GM19463 (cell line): ENCODE results near the gene BSND.
"Not testable (repeated sequence)": the region's sequence is repeated elsewhere in the genome, so short reads cannot be mapped to it uniquely, and the experiment has no call there.

Source experiments
- ATAC-seq: cut with Tn5 transposase; IDR thresholded peaks from one replicate; pipeline ENCODE4 v1.9.1; 2021; ENCODE audit warnings: mild to moderate bottlenecking, moderate library complexity; ENCODE audit not compliant: unreplicated experiment

Gene BSND

GRCh38 chr1:55015123-55015522, 16.4 kb downstream of the BSND start:
- ATAC-seq: no peak

DNA sequence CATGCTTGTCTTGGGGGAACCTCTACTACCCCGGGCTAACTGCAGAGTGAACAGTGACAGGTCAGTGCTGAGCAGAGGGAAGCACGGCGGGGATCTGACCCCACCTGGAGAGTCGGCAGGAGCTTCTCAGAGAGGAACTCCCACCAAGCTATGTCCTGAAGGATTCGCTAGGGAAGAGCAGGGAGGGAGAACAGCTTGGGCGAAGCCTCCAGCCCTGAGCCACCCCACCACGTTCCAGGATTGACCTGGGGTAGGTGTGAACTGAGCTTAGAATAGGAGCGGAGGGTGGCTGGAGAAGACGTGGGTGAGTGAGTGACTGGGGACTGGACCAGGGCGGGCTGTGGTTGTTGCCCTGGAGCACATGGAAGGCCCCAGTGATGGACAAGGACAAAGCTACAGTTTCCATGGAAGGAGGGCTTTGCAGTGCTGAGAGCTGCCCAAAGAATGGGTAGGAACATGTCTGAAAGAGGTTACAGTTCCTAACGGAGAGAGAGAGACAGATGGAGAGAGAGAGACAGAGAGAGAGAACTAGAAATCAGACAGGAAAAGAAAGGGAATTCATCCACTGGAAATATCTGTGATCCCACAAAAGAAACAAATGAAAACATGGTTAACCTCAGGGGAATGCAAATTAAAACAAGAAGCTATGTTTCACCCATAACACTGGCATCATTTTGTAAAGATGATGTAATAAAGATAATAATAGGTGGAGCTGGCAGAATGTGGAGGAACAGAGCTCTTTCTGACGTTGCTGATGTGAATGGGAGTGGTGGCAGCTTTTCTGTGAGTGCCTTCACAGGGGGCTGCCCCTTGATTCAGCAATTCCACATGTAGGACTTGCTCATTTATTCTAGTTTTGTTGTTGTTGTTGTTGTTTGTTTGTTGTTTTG, 17.2 kb downstream of the BSND start:
- ATAC-seq: no peak

DNA sequence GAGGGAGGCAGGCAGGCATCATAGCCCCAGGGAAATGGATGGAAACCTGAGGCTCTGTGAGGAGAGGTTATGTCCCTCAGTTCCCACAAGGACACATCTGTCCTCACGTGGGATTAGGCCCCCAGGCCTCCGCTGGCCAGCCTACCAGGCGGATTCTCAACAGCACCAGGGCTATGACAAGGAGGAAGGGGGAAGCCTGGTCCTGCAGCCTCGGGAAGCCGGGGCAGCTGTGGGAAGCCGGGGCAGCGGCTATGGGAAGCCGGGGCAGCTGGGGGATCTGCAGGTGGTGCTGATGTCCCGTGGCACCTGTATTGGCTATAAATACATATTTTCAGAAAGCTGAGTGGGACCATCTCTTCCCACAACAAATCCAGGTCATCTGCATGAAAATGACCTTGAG, 19.7 kb downstream of the BSND start:
- no peak for ATAC-seq

- peak; percentile 81 for ATAC-seq
Measured at GRCh38 chr1:55021942-55022546, 23.3 kb downstream of the BSND start.

DNA sequence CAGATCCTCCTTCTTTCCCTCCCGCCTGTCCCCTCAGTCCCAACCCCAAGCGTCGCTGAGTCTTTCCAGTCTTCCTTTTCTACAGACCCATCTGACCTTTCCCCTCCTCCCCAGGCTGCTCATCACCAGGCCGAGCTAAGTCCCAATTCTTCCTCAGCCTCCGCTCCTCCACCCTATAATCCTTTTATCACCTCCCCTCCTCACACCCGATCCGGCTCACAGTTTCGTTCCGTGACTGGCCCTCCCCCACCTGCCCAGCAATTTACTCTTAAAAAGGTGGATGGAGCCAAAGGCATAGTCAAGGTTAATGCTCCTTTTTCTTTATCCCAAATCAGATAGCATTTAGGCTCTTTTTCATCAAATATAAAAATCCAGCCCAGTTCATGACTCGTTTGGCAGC, 25.4 kb downstream of the BSND start:
- ATAC-seq: not testable (repeated sequence)

DNA sequence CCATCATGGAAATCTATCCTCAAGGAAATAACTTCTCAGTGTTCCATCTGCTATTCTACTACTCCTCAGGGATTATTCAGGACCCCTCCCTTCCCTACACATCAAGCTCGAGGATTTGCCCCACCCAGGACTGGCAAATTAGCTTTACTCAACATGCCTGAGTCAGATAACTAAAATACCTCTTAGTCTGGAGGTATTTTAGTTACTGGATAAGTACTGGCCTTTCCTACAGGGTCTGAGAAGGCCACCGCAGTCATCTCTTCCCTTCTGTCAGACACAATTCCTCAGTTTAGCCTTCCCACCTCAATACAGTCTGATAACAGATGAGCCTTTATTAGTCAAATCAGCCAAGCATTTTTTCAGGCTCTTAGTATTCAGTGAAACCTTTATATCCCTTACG, 27.9 kb downstream of the BSND start:
- not testable (repeated sequence) for ATAC-seq

- ATAC-seq: not testable (repeated sequence)
Measured at GRCh38 chr1:55031098-55031497, 32.4 kb downstream of the BSND start.

DNA sequence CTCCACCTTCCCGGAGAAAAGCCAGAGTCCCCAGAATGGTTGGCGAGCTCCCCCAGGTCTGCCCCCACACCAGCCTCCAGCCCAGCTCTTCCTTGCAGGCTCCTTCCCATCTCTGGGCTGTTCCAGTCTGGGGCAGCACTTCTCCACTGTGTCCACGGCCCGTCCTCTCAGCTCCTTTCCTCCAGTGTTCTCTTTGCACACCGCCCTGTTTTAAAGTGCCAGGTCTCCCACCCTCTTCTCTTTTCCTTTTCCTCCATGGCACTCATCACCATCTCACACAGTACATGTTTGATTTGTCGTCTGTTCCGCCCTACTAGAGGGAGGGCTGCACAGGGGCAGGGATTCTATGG, 34.5 kb downstream of the BSND start:
- no peak for ATAC-seq

- ATAC-seq: no peak
Measured at GRCh38 chr1:55034476-55035133, 35.9 kb downstream of the BSND start.

GRCh38 chr1:55035904-55036303, 37.2 kb downstream of the BSND start:
- no peak for ATAC-seq

- ATAC-seq: no peak
Measured at GRCh38 chr1:55037733-55038551, 39.2 kb downstream of the BSND start.

- no peak for ATAC-seq
Measured at GRCh38 chr1:55038552-55038838, 39.8 kb downstream of the BSND start.

GRCh38 chr1:55038974-55039341, 40.2 kb downstream of the BSND start:
- no peak for ATAC-seq

DNA sequence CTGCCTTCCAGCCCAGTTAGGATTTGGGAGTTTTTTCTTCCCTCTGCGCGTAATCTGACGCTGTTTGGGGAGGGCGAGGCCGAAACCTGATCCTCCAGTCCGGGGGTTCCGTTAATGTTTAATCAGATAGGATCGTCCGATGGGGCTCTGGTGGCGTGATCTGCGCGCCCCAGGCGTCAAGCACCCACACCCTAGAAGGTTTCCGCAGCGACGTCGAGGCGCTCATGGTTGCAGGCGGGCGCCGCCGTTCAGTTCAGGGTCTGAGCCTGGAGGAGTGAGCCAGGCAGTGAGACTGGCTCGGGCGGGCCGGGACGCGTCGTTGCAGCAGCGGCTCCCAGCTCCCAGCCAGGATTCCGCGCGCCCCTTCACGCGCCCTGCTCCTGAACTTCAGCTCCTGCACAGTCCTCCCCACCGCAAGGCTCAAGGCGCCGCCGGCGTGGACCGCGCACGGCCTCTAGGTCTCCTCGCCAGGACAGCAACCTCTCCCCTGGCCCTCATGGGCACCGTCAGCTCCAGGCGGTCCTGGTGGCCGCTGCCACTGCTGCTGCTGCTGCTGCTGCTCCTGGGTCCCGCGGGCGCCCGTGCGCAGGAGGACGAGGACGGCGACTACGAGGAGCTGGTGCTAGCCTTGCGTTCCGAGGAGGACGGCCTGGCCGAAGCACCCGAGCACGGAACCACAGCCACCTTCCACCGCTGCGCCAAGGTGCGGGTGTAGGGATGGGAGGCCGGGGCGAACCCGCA, 40.8 kb downstream of the BSND start, which contains the start of gene PCSK9:
TSS of gene PCSK9 (plus strand) at position 207 of the 741 bp plus-strand sequence. CDS start at position 497, 290 bp downstream.
- ATAC-seq: no peak

DNA sequence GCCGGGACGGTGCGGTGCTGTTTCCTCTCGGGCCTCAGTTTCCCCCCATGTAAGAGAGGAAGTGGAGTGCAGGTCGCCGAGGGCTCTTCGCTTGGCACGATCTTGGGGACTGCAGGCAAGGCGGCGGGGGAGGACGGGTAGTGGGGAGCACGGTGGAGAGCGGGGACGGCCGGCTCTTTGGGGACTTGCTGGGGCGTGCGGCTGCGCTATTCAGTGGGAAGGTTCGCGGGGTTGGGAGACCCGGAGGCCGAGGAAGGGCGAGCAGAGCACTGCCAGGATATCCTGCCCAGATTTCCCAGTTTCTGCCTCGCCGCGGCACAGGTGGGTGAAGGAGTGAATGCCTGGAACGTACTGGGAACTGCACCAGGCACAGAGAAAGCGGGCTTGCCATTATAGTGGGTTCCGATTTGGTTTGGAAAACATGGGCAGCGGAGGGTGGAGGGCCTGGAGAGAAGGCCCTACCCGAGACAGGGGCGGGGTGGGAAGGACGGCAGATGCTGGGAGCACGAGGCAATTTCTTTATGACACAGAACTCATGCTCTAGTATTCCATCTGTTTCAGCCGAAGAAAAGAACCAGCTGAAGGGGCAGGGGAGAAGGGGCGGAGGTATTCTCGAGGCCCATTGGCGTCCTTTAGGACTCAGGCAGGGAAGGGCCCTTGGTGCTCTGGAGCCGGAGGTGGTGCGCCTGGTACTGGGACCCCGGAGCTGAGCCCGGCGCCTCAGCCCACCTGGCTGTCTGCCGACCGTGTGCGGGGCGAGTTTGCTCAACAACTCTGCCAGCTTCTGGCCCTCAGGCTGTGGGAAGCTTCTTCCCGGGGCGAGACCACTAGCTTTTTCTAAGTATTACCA, 41.6 kb downstream of the BSND start:
- no peak for ATAC-seq

DNA sequence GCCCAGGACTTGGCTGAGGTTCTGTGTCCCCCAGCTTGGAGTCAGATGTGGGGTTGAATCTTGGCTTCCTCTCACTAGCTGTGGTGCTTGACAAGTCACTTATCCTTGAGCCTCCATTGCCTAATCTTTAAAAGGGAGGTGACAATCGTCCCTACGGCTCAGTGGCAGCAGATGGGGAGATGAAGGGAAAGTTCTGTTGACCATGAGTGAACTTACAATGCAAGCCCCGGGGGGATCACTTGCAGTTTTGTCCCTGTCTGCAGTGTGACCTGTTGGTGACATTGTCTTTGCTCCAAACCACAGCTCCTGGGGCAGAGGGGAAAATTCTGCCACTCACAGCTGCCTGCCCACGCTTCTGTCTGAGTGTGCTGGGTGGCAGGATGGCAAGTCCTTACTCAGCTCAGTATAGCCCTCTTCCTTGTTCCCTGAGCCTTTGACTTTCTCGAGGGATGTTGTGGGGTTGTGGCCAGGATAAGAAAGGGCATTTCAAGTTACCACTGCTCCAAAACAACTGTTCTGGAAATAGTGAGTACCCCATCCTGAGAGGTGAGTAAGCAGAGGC, 42.3 kb downstream of the BSND start:
- ATAC-seq: no peak

DNA sequence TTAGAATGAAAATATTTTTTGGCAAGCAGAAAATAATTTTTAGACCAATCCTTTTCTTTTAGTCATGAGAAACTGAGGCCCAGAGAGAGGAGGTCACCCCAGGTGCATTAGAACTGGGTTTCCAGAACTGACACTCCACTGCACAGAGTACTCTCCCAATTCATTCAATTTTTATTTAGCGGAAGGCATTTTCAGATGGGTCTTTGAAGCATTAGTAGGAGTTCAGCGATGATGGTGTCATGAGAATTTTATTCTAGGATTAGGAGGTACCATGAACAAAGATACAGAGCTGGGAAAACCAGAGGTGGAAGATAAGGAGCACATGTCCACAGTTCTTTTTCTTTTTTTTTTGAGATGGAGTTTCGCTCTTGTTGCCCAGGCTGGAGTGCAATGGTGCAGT, 42.9 kb downstream of the BSND start:
- no peak for ATAC-seq

DNA sequence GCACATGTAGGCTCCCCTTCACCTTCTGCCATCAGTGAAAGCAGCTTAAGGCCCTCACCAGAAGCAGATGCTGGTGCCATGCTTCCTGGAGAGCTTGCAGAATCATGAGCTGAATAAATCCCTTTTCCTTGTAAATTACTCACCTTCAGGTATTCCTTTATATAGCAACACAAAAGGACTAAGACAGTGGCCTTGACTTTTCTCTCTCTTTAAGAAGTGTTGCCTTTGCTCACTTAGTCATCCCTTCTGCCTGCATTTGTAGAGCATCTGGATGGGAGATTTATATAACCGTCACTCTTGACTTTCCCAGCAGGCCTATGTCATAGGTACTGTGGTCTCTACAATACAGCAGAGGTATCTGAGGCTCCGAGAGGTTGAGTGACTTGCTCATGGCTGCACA, 44.3 kb downstream of the BSND start:
- ATAC-seq: no peak

GRCh38 chr1:55043726-55044125, 45.0 kb downstream of the BSND start:
- ATAC-seq: no peak
